Colon (tissue), 2 donors: ENCODE measurements around the gene SLC2A8.

ENCODE experiments used
- FAIRE-seq: peaks from 2 replicates; lab custom pipeline; 2012; peaks lifted over from hg19 to GRCh38; lab: Jason Lieb, UNC
- donor health status: control.
- donor health status: control.

Gene SLC2A8

DNA sequence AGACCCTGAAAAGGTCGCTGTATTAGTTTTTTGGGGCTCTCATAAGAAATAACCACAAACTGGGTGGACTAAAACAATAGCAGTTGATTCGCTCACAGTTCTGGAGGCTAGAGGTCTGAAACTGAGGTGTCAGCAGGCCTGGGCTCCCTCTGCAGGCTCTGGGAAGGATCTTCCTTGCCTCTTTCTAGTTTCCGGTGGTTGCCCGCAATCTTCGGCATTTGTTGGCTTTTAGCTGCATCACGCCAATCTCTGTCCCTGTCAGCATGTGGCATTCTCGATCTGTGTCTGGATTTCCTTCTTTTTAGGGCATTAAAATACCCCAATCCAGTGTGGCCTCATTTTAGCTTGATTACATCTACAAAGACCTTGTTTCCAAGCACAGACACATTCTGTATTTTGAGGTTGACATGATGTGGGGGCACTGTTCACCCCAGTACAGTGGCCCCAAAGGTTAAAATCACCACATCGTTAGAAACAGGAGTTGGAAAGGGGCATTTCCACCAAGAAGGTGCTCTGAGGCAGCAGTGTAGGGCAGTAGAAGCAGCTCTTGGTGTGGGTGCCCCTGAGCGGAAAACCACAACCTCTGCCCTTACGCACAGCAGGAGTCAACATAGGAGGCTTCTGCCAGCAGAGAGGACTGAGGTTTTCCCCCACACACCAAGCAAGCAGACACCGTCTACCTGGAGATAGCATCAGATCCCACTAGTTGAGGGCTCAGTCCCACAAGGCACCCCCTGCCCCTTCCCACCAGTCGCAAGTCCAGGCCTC lies 40.7 kb downstream of the SLC2A8 start:
- no peak for FAIRE-seq

DNA sequence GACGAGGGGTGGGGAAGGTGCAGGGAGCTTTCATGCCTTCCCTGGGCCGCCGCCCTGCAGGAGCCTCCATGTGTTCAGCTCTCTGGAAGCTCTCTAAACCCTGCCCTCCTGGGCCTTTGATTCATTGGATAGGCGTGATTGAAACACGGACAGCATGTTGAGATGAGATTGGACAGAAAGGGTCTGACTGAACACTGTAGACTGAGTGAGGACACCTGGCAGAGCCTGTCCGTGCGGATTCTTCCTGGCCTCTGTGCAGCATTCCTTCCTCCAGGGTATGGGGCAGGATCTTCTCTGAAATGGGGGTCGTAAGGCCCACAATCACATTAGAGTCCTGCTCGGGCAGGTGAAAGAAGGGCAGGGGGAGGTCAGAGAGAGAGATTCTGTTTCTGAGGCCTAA lies 41.4 kb downstream of the SLC2A8 start:
- no peak for FAIRE-seq

DNA sequence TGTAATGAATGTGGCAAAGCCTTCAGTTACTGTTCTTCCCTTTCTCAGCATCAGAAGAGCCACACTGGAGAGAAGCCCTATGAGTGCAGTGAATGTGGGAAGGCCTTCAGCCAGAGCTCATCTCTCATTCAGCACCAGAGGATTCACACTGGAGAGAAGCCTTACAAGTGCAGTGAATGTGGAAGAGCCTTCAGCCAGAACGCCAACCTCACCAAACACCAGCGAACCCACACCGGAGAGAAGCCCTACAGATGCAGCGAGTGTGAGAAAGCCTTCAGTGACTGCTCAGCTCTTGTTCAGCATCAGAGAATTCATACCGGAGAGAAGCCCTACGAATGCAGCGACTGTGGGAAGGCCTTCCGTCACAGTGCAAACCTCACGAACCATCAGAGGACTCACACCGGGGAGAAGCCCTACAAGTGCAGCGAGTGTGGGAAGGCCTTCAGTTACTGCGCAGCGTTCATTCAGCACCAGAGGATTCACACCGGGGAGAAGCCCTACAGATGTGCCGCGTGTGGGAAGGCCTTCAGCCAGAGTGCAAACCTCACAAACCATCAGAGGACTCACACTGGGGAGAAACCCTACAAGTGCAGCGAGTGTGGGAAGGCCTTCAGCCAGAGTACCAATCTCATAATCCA lies 47.4 kb downstream of the SLC2A8 start:
- FAIRE-seq = no peak

DNA sequence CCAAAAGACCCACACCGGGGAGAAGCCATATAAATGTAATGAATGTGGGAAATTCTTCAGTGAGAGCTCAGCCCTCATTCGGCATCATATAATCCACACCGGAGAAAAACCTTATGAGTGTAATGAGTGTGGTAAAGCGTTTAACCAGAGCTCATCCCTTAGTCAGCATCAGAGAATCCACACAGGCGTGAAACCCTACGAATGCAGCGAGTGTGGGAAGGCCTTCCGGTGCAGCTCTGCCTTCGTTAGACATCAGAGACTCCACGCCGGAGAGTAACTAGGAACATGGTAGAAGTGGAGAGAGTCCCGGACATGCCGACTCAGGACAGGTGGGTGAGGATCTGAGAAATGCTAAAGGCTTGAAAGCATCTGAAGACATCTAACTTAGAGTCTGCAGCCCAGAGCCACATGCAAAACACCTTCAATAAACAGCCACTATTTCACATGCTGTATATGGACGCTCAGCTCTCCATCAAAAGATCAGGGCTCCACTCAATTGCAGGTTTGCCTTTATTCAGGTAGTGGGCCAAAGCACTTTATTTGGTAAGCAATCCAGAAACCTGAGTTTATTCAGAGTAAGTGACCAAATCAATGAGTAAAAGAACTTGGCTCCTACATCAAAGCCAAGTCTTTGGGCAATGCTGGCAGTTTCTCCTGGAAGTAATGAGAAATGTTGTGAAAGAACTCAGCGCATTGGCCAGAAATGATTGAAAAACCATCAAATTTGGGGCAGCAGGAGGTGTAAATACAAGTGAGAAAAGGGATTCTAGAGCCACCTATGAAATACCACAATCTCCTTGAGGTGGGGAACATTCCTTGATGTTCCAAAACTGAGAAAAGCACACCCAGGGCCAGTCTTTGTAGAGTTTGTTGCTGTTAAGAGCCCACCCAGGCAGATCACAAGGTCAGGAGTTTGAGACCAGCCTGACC lies 48.2 kb downstream of the SLC2A8 start:
- no peak for FAIRE-seq

DNA sequence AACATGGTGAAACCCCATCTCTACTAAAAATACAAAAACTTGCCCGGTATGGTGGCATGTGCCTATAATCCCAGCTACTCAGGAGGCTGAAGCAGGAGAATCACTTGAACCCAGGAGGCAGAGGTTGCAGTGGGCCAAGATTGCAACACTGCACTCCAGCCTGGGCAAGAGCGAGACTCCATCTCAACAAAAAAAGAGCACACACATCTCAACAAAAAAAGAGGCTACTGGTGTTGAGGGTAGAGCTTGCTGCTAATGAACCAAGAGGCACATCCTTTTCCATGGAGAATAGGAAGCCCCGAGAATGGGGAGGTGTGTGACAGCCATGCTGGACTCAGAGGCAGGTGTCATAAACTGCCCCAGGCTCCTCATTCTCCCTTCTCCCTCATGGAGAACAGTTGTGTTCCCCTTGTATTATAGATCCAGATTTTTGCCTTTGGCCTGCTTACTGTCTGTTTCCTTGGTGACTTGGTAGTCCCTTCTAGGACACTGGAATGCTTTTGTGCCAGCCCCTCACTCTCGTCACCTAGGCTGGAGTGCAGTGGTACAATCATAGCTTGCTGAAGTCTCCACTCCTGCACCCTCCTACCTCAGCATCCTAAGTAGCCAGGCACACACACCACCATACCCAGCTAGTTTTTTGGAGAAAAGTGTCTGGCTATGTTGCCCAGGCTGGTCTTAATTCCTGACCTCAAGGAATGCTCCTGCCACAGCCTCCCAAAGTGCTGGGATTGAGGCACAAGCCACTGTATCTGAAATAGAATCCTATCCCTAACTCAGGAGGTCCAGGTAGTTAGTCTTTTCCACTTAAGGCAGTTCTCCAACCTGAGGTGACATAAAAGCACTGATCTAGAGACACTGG lies 49.1 kb downstream of the SLC2A8 start:
- FAIRE-seq = no peak

DNA sequence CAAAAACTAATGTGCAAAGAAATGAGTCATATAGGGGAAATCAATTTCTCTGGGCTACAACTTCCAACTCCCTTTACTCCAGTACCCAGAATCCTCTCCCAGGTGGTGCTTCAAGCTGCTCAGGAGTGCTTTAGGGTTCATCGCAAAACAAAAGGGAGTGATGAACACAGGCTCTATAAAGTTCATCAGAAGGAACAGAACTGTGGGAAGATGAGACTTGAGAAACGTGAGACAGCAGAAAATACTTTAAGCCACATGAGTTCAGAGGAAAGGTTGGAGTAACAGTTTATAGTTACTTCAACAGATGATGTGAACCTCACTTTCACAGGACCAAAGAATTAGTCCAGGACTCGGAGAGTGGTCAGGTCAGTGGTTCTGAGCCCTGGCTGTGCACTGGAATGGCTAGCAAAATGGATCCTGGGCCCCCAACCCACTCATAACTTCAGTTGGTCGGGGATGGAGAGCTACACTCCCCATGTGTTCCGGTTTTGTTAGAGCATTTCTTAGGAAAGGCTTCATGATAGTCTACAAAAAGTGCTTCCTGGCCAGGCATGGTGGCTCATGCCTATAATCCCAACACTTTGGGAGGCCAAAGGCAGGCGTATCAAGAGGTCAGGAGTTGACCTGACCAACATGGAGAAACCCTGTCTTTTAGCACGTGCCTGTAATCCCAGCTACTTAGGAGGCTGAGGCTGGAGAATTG lies 49.9 kb downstream of the SLC2A8 start:
- FAIRE-seq = no peak

DNA sequence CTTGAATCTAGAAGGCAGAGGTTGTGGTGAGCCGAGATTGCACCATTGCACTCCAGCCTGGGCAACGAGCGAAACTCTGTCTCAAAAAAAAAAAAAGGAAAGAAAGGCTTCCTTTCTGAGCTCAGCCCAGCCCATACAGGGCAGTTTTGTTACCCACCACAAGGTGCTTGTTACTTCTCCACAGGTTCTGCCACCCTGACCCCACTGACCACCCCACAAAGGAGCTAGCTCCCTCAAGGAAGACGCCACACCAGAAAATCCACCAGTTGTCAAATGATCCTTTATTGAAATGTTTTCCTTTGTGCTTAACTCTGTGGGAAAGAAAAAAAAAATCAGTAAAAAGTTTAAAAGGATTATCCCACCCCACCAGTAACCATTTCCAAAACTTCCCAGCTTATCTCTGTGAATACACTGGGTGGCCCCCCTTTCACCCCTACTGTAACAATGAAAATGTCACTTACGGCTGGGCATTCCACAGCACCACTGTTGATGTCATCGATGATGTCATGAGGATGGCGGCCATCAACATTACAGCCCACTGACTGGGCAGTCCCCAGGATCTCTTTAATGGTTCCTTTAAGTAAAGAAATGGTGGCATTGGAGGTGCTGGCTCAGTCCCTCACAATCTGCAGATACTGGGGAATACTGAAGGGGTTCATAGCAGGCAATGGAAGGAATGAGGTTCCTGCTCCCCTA lies 50.6 kb downstream of the SLC2A8 start:
- FAIRE-seq = no peak

DNA sequence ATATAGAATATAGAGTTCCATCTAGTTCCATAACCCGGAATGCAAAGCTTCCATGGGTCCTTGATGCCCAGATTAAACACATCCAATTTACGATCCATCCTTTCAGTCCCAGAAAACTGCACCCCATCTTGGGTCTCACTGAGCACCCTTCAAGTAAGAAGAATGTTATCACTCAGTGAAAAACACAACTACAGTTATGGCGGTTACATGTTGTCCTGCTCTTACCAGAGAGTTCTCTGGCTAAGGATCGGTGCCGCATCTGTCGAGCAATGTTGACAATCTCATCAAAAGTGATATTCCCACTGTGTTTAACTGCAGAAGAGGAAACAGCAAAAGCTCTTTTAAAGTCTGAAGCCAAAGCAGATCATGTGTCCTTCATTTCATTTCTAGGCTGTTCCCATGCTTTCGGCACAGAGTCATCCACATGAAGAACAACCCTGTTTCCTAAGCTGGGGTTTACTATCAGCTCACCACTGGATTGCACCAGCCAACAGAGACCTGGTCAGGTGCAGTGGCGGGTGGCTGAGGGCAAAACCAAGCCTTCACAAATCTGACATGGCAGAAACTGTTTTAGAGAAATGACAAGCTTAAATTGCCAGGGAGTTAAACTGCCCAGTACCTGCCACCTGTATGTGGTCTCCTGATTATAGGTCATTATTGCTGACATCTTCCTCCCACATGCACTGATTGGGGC lies 51.3 kb downstream of the SLC2A8 start:
- FAIRE-seq = no peak

DNA sequence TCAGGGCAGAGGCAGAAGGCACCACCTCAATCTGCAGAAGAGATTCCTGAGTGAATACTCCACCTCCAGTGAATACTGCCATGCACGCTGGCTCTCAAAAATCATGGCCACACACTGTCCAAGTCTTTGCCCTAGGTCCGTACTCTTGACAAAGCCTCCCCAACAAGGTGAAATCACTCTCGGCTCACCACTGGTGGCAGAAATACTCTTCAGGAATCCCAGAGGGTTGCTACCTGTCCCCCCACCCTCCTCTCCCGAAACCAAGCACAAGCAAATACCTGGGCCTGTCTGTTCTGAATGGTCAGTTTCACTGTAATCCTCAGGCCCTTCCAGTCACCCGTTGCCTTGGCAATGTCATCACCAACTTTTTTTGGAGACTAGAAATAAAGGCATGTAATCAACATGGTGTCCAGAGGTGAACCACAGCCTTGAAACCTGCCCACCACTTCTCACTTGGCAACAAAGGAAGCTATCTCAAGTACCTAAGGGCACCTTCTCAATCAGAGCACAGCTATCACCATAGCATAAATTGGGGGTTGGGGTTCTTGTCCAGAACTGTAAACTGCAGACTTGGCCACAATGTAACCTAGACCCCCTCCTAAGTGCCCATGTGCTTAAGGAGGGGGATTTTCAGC lies 52.5 kb downstream of the SLC2A8 start:
- no peak for FAIRE-seq

DNA sequence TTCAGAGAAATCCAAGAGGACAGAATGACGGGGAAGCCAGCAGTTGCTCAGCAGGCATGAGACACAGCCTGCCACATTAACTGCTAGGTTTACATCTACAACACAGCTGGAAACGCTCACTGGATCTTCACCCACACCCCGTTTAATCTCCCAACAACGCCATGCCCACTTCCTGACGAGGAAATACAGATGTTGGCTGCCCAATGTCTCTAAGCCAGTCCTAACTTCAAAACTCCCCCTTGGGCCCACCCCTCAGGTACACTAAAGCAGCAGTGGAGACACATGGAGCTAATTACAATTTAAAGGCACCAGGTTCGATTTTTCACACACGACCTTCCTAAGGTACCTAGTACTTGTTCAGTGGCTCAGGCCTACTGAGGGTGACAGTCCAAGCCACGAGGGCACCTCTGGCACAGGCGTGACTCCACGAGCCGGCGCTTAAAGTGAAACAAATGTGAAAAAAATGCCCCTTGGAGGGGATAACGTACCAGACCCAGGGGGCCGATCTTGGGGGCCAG lies 53.3 kb downstream of the SLC2A8 start:
- no peak for FAIRE-seq

DNA sequence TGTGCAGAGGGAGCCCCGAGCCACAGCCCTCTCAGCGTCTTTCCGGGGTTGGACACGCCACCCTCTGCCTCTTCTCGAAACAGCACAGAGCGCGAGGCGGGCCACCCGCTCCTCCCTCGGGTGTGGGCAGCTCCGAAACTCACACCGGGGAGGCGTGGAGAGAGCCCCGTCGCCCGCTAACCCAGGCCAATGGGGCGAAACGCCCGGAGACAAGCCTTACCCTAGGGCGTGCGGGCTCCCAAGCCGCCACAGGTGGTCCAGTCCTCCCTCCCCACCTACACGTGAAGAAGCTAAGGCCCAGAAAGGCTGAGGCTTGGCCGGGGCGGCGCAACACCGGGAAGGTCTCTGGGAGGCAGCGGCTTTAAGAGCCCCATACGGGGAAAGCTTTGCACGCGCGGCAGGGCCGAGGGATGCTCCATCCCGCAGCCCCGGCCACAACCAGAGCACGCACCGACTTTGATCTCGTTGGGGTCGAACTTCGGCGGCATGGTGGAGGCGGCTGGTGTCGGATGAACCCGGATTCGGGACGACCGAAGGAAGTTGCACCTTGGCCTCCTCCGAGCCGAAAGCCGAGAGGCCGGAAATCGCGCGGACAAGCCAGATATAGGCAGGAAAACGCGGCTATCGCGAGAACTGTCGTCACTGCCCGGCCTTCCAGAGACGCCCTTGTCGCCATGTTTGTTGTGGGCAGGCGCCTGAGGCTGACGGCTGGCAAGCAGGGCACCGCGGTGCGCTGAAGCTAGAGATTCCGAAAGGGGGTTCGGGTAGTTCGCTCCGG lies 54.0 kb downstream of the SLC2A8 start, which contains the start of the genes LRSAM1 and RPL12:
Gene LRSAM1, plus strand, starts transcription at position 681 of the 778 bp plus-strand sequence. CDS start 3,018 bp downstream, outside the sequence.
Gene RPL12, minus strand, starts transcription at position 577 of the 778 bp plus-strand sequence. Its CDS starts 89 bp downstream, at position 488.
- no peak for FAIRE-seq

DNA sequence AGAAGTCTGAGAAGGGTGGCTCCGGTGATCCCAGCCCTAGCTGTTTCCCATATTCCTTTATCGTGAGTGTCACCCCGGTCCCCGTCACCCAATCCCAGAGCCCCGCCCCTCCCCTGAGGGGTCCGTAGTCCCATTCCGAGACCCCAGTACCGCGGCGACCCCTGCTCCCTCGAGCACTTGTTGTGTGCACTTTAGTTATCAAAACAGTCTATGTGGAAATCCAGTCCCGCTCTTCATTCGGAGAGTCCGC lies 54.6 kb downstream of the SLC2A8 start:
- no peak for FAIRE-seq

DNA sequence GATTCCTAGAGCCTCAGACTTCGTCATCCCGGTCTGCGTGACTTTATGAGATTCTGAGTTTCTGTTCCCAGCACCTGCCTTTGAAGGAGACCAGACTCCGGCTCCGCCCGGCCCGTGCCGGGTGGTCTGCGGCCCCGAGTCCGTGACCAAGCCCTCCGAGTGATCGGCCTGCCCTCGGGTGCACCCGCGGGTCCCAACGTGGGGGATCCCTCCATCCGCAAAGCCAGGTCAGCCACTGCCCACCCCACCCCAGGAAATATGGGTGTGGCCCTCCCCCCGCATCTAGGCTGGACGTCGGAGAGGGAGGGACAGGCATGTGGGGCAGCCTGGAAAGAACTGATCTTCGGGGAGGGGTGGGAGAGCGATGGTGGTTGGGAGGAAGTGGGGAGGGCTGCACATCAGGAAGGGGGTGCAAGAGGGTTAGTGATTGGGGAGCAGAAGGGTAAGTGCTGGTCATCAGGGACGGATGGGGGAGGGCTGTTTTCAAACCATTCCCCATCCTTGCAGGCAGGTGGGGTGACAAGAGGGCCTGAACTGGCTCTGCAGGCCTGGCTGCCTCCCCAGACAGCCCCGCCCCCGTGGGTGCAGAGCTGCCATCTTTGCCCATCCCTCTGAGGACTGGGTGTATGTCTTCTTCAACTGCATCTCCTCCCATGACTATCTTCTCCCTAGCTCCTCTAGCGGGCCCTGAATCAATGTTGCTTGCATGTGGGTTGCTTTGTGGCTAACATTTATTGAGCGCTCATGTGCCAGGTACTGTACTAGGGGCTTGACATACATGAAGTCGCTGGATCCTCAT lies 55.1 kb downstream of the SLC2A8 start:
- FAIRE-seq = no peak

DNA sequence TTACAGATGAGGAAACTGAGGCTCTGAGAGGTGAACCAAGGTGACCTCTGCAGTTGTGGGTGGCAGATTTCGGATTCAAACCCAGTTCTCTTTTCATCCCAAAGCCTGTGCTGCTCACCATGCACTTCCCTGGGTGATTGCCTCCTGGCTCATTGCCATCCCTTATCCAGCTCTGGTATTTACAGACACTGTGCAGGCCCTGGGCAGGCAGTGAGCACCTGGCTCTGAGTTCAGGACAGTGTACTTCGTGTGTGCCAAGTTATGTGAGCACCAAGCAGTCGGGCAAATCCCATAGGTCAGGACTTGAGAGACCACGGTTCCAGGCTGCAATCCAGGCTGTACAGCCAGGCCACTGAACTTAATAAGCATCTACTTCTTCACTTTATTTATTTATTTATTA lies 55.7 kb downstream of the SLC2A8 start:
- FAIRE-seq = no peak

DNA sequence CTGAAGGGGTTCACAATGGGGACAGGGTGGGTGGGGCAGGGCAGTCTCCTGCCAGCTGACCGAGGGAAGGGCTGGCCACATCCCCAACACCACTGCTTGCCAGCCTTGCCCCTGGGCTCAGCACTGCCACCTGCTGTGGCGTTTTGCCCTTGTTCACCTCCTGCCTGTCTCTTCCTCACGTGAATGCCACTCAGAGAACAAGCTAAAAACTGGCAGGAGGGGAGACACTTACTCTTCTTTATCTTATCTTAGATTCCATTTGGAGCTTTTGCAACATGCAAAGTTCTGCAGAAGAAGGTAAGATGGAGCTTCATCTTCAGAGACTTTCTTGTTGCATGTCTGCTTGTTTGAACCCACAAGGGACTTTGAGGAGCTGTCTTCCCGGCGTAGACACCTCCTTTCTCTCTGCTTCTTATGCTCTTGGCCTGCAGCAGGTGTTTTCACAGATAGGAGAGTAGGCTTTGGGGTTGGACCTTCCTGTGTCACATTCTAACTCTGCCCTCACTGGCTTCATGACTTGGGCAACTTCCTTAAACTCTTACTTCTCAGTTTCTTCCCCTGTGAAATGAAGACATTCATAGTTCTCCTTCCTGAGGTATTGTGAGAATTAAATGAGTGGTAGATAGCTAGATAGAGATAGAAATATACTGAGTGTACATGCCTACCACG lies 58.5 kb downstream of the SLC2A8 start:
- no peak for FAIRE-seq

DNA sequence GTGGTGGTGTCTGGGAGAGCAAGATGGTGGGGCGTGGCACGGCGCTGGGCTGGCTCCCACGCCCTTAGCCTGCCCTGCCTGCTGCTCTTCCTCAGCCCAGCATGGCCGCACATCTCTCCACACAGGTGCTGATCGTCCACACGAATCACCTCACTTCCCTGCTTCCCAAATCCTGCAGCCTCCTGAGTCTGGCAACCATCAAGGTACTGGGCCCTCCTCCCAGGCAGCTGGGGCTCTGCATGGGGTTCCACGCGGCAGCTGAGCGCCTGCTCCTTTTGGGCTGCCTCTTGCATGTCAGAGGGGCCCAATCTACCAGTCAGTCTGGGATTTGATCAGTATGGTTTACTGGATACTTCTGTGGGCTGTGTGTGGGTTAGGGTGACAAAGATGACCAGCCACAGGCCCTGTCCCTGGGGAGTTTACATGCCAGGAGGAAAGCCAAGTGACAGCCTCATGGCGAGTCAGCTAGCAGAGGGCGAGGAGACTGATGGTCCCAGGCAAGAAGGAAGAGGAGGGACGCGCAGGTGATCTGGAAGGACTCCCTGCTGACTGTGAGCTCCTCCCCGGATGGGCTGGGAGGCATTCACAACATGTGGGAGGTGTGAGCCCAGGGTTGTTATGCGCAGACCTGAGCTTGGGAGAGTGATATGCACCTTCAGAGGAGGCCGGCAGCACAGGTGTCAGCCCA lies 60.4 kb downstream of the SLC2A8 start:
- no peak for FAIRE-seq
